ENCODE data around the gene GAPVD1.

DNA sequence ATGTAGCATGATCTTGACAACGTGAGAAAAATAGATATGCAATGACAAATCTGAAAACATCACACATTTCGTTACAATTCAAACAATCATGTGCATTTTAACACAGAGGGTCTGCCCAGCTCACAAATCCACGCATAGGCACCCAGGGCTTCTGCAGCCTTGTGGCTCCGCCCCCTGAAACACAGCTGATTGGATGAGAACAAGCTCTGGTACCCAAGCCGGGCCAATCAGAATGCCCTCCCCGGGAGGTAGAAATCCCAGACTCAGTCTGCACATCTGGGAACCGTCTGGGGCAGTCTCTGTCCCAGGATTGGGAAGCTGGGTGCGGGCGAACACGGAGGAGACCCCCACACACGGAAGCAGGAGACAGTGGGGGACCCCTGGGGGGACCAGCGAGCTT is 137.5 kb downstream of the GAPVD1 start:
- no peak for TF ChIP-seq SUZ12 (IDR thresholded peaks at IDR 0.05; ENCODE audit: extremely low read depth, insufficient read depth, insufficient read length)
- no peak for TF ChIP-seq ZNF274 (IDR thresholded peaks at IDR 0.05; ENCODE audit: low read depth, low read length)
- TF ChIP-seq YY1 (IDR thresholded peaks at IDR 0.05; ENCODE audit: insufficient read depth, insufficient read length): no peak

Data from NT2/D1 (cell line).